ENCODE measurements around the gene LAMA2. TPM values are rescaled to one million over a fixed set of nuclear protein-coding genes. Genes with fewer than 3 reads are reported as not detected.

LAMA2 gene
- total and polyA plus RNA-seq, 5 donors from 2014 or later = 0.06 to 0.47 (median 0.09) TPM

GRCh38 chr6:129429956-129430355, 547.0 kb downstream of the LAMA2 start:
- H3K27ac Mint-ChIP-seq = no peak overlapping the region
- ATAC-seq (ENCODE audit: low read depth in 2 of 2) = no peak

GRCh38 chr6:129432738-129433137, 549.8 kb downstream of the LAMA2 start:
- Histone ChIP-seq H3K4me3 (ENCODE audit: low read depth, low read length) (no peak overlapping the region), H3K4me1 (ENCODE audit: control insufficient read depth, insufficient read depth, low read length, poor library complexity, severe bottlenecking) (no peaks in the 10 kb centered on the region), H3K27ac (ENCODE audit: insufficient read depth, low read length, poor library complexity, severe bottlenecking) (no peak overlapping the region), H3K36me3 (ENCODE audit: control insufficient read depth, insufficient read depth, low read length) (no peaks in the 10 kb centered on the region), H3K27me3 (ENCODE audit: control insufficient read depth, insufficient read depth, low read length) (peaks cover 6% of the 10 kb centered on the region), H3K9me3 (ENCODE audit: control insufficient read depth in 2 of 2, low read length in 2 of 2) (no peaks in the 10 kb centered on the region)
- Mint-ChIP-seq H3K27ac (no peak overlapping the region), H3K36me3 (no peaks in the 10 kb centered on the region), H3K27me3 (peaks cover 23% of the 10 kb centered on the region), H3K9me3 (peaks cover 0 to 3% (median 0%) of the 10 kb centered on the region in 7 donors), H3K4me1 (no peaks in the 10 kb centered on the region), H3K4me3 (no peak overlapping the region)
- DNase-seq (no peak), ATAC-seq (ENCODE audit: low read depth in 2 of 2) (no peak)

More at GRCh38 chr6:129429956-129430355, 547.0 kb downstream of the LAMA2 start:
- H3K4me1 Mint-ChIP-seq = no peaks in the 10 kb centered on the region
- peaks cover 2% of the 10 kb centered on the region for H3K27me3 ChIP-seq (ENCODE audit: control insufficient read depth, insufficient read depth, low read length)
- H3K27me3 Mint-ChIP-seq = peaks cover 21% of the 10 kb centered on the region
- no peak for DNase-seq
- H3K27ac ChIP-seq (ENCODE audit: insufficient read depth, low read length, poor library complexity, severe bottlenecking) = no peak overlapping the region
- H3K36me3 Mint-ChIP-seq = no peaks in the 10 kb centered on the region
- H3K4me3 ChIP-seq (ENCODE audit: low read depth, low read length) = no peak overlapping the region
- H3K4me1 ChIP-seq (ENCODE audit: control insufficient read depth, insufficient read depth, low read length, poor library complexity, severe bottlenecking) = no peaks in the 10 kb centered on the region
- no peaks in the 10 kb centered on the region for H3K9me3 ChIP-seq (ENCODE audit: control insufficient read depth in 2 of 2, low read length in 2 of 2)
- no peaks in the 10 kb centered on the region for H3K36me3 ChIP-seq (ENCODE audit: control insufficient read depth, insufficient read depth, low read length)
- peaks cover 0 to 3% (median 0%) of the 10 kb centered on the region in 7 donors for H3K9me3 Mint-ChIP-seq
- no peak overlapping the region for H3K4me3 Mint-ChIP-seq

- Histone ChIP-seq H3K4me3 (ENCODE audit: low read depth, low read length) (no peak overlapping the region), H3K9me3 (ENCODE audit: control insufficient read depth in 2 of 2, low read length in 2 of 2) (no peaks in the 10 kb centered on the region), H3K4me1 (ENCODE audit: control insufficient read depth, insufficient read depth, low read length, poor library complexity, severe bottlenecking) (no peaks in the 10 kb centered on the region), H3K27me3 (ENCODE audit: control insufficient read depth, insufficient read depth, low read length) (peaks cover 6% of the 10 kb centered on the region), H3K36me3 (ENCODE audit: control insufficient read depth, insufficient read depth, low read length) (no peaks in the 10 kb centered on the region), H3K27ac (ENCODE audit: insufficient read depth, low read length, poor library complexity, severe bottlenecking) (no peak overlapping the region)
- H3K4me1 Mint-ChIP-seq = no peaks in the 10 kb centered on the region
- H3K36me3 Mint-ChIP-seq = no peaks in the 10 kb centered on the region
- ATAC-seq (ENCODE audit: low read depth in 2 of 2) = no peak
- H3K27me3 Mint-ChIP-seq = peaks cover 20% of the 10 kb centered on the region
- H3K27ac Mint-ChIP-seq = peak overlapping the region in 1 of 3 donors; percentile 3
- H3K4me3 Mint-ChIP-seq = no peak overlapping the region
- H3K9me3 Mint-ChIP-seq = peaks cover 0 to 1% (median 0%) of the 10 kb centered on the region in 7 donors
- no peak for DNase-seq
These were observed 551.2 kb downstream of the LAMA2 start for GRCh38 chr6:129434091-129434490.

- Histone ChIP-seq H3K27me3 (ENCODE audit: control insufficient read depth, insufficient read depth, low read length) (peaks cover 4% of the 10 kb centered on the region), H3K9me3 (ENCODE audit: control insufficient read depth in 2 of 2, low read length in 2 of 2) (no peaks in the 10 kb centered on the region), H3K4me3 (ENCODE audit: low read depth, low read length) (peak overlapping the region; percentile 27), H3K27ac (ENCODE audit: insufficient read depth, low read length, poor library complexity, severe bottlenecking) (no peak overlapping the region), H3K4me1 (ENCODE audit: control insufficient read depth, insufficient read depth, low read length, poor library complexity, severe bottlenecking) (peaks cover 3% of the 10 kb centered on the region), H3K36me3 (ENCODE audit: control insufficient read depth, insufficient read depth, low read length) (no peaks in the 10 kb centered on the region)
- Mint-ChIP-seq H3K4me3 (peak overlapping the region in 2 of 4 donors; percentile 2 to 29), H3K9me3 (peaks cover 0 to 1% (median 0%) of the 10 kb centered on the region in 7 donors), H3K27ac (peak overlapping the region; percentile 1 to 29 (median 16)), H3K36me3 (no peaks in the 10 kb centered on the region), H3K4me1 (peaks cover 8 to 24% (median 11%) of the 10 kb centered on the region in 4 donors), H3K27me3 (peaks cover 11% of the 10 kb centered on the region)
- DNase-seq (peak in 1 of 3 donors; percentile 31), ATAC-seq (ENCODE audit: low read depth in 2 of 2) (peak; percentile 48 to 66)
These were observed 557.8 kb downstream of the LAMA2 start for GRCh38 chr6:129440691-129441090.

GRCh38 chr6:129444683-129445082, 561.7 kb downstream of the LAMA2 start:
- no peaks in the 10 kb centered on the region for H3K9me3 ChIP-seq (ENCODE audit: control insufficient read depth in 2 of 2, low read length in 2 of 2)
- no peaks in the 10 kb centered on the region for H3K36me3 ChIP-seq (ENCODE audit: control insufficient read depth, insufficient read depth, low read length)
- no peak for DNase-seq
- Mint-ChIP-seq H3K4me3 (peak overlapping the region in 1 of 4 donors; percentile 23), H3K27ac (peak overlapping the region in 1 of 3 donors; percentile 39), H3K36me3 (no peaks in the 10 kb centered on the region), H3K4me1 (peaks cover 24 to 57% (median 35%) of the 10 kb centered on the region in 4 donors), H3K27me3 (peaks cover 5% of the 10 kb centered on the region), H3K9me3 (peaks cover 0 to 1% (median 0%) of the 10 kb centered on the region in 7 donors)
- H3K27me3 ChIP-seq (ENCODE audit: control insufficient read depth, insufficient read depth, low read length) = no peaks in the 10 kb centered on the region
- ATAC-seq (ENCODE audit: low read depth in 2 of 2) = no peak
- peak overlapping the region; percentile 25 for H3K27ac ChIP-seq (ENCODE audit: insufficient read depth, low read length, poor library complexity, severe bottlenecking)
- H3K4me3 ChIP-seq (ENCODE audit: low read depth, low read length) = no peak overlapping the region
- H3K4me1 ChIP-seq (ENCODE audit: control insufficient read depth, insufficient read depth, low read length, poor library complexity, severe bottlenecking) = peaks cover 6% of the 10 kb centered on the region

- Histone ChIP-seq H3K4me3 (ENCODE audit: low read depth, low read length) (no peak overlapping the region), H3K36me3 (ENCODE audit: control insufficient read depth, insufficient read depth, low read length) (no peaks in the 10 kb centered on the region), H3K27ac (ENCODE audit: insufficient read depth, low read length, poor library complexity, severe bottlenecking) (no peak overlapping the region), H3K9me3 (ENCODE audit: control insufficient read depth in 2 of 2, low read length in 2 of 2) (no peaks in the 10 kb centered on the region), H3K27me3 (ENCODE audit: control insufficient read depth, insufficient read depth, low read length) (no peaks in the 10 kb centered on the region), H3K4me1 (ENCODE audit: control insufficient read depth, insufficient read depth, low read length, poor library complexity, severe bottlenecking) (peaks cover 6% of the 10 kb centered on the region)
- H3K36me3 Mint-ChIP-seq = peaks cover 5% of the 10 kb centered on the region
- H3K4me1 Mint-ChIP-seq = peaks cover 22 to 60% (median 38%) of the 10 kb centered on the region in 4 donors
- H3K4me3 Mint-ChIP-seq = peak overlapping the region in 2 of 4 donors; percentile 13 to 22
- ATAC-seq (ENCODE audit: low read depth in 2 of 2) = peak in 1 of 2 donors; percentile 53
- H3K27me3 Mint-ChIP-seq = peaks cover 5% of the 10 kb centered on the region
- peak overlapping the region in 2 of 3 donors; percentile 10 to 47 for H3K27ac Mint-ChIP-seq
- peaks cover 0 to 1% (median 0%) of the 10 kb centered on the region in 7 donors for H3K9me3 Mint-ChIP-seq
- DNase-seq = peak in 1 of 3 donors; percentile 34
These were observed 563.6 kb downstream of the LAMA2 start for GRCh38 chr6:129446272-129447197.

GRCh38 chr6:129447198-129447565, 564.2 kb downstream of the LAMA2 start:
- ATAC-seq (ENCODE audit: low read depth in 2 of 2) = no peak
- H3K27ac ChIP-seq (ENCODE audit: insufficient read depth, low read length, poor library complexity, severe bottlenecking) = no peak overlapping the region
- H3K9me3 ChIP-seq (ENCODE audit: control insufficient read depth in 2 of 2, low read length in 2 of 2) = no peaks in the 10 kb centered on the region
- no peak overlapping the region for H3K4me3 Mint-ChIP-seq
- H3K4me3 ChIP-seq (ENCODE audit: low read depth, low read length) = no peak overlapping the region
- peak overlapping the region in 2 of 3 donors; percentile 10 to 26 for H3K27ac Mint-ChIP-seq
- H3K4me1 Mint-ChIP-seq = peaks cover 22 to 65% (median 39%) of the 10 kb centered on the region in 4 donors
- DNase-seq = no peak
- H3K36me3 Mint-ChIP-seq = peaks cover 5% of the 10 kb centered on the region
- peaks cover 5% of the 10 kb centered on the region for H3K27me3 Mint-ChIP-seq
- H3K36me3 ChIP-seq (ENCODE audit: control insufficient read depth, insufficient read depth, low read length) = no peaks in the 10 kb centered on the region
- no peaks in the 10 kb centered on the region for H3K27me3 ChIP-seq (ENCODE audit: control insufficient read depth, insufficient read depth, low read length)
- peaks cover 6% of the 10 kb centered on the region for H3K4me1 ChIP-seq (ENCODE audit: control insufficient read depth, insufficient read depth, low read length, poor library complexity, severe bottlenecking)
- peaks cover 0 to 1% (median 0%) of the 10 kb centered on the region in 7 donors for H3K9me3 Mint-ChIP-seq
